CD4-positive, CD25-positive, alpha-beta regulatory T cell (primary cell): ENCODE data around the gene RUBCNL. TPM values are rescaled to one million over a fixed set of nuclear protein-coding genes. Genes with fewer than 3 reads are reported as not detected.

Experiments used
- ATAC-seq, 2 donors: fragments of 150-1000 bp; cut with Tn5 transposase; one replicate each; pipeline ENCODE4 v1.10.0; 2021; ENCODE audit warnings: low read depth in 2 of 2, moderate number of reproducible peaks in 2 of 2, moderate library complexity in 1 of 2
- DNase-seq, 3 donors: peaks; one replicate each; pipeline versions ENCODE4 v3.0.0 to v3.0.0-alpha.2; 2012 to 2022; ENCODE audit warnings: mixed read lengths in 1 of 3
- H3K27ac ChIP-seq: one replicate; pipeline ENCODE4 v1.7.0; 2013; ENCODE audit warnings: mild to moderate bottlenecking, low read length; ENCODE audit not compliant: insufficient read depth, poor library complexity, severe bottlenecking
- H3K27me3 ChIP-seq: one replicate; pipeline ENCODE4 v1.7.0; 2013; ENCODE audit warnings: low read length; ENCODE audit not compliant: control insufficient read depth, insufficient read depth
- H3K36me3 ChIP-seq: one replicate; pipeline ENCODE4 v1.7.0; 2013; ENCODE audit warnings: mild to moderate bottlenecking, low read length, moderate library complexity; ENCODE audit not compliant: control insufficient read depth, insufficient read depth
- H3K4me1 ChIP-seq: 2 replicates; pipeline ENCODE4 v1.7.0; 2013; ENCODE audit warnings: mild to moderate bottlenecking, low read length; ENCODE audit not compliant: insufficient read depth, control insufficient read depth, poor library complexity, severe bottlenecking
- H3K4me3 ChIP-seq: one replicate; pipeline ENCODE4 v1.7.0; 2013; ENCODE audit warnings: low read depth, mild to moderate bottlenecking, low read length, moderate library complexity
- H3K9me3 ChIP-seq, 2 experiments: 1 replicate in 1 of 2; 2 replicates in 1 of 2; pipeline ENCODE4 v1.7.0; 2013; ENCODE audit warnings: low read length in 2 of 2, mild to moderate bottlenecking in 1 of 2, moderate library complexity in 1 of 2; ENCODE audit not compliant: control insufficient read depth in 2 of 2
- H3K27ac Mint-ChIP-seq, 3 donors: one replicate each; pipeline ENCODE4 v1.8.0; 2020 to 2022; ENCODE audit warnings: mild to moderate bottlenecking in 3 of 3, mixed read lengths in 3 of 3, moderate library complexity in 2 of 3
- H3K27me3 Mint-ChIP-seq: one replicate; pipeline ENCODE4 v1.8.0; 2022; ENCODE audit warnings: mild to moderate bottlenecking, mixed read lengths
- H3K36me3 Mint-ChIP-seq: one replicate; pipeline ENCODE4 v1.8.0; 2020; ENCODE audit warnings: mixed read lengths
- H3K4me1 Mint-ChIP-seq, 4 donors: one replicate each; pipeline ENCODE4 v1.8.0; 2020 to 2022; ENCODE audit warnings: mixed read lengths in 4 of 4, mild to moderate bottlenecking in 1 of 4
- H3K4me3 Mint-ChIP-seq, 4 donors: one replicate each; pipeline ENCODE4 v1.8.0; 2020 to 2022; ENCODE audit warnings: mild to moderate bottlenecking in 4 of 4, mixed read lengths in 4 of 4, moderate library complexity in 3 of 4
- H3K9me3 Mint-ChIP-seq, 7 donors: one replicate each; pipeline ENCODE4 v1.8.0; 2020 to 2022; ENCODE audit warnings: mixed read lengths in 7 of 7, mild to moderate bottlenecking in 3 of 7, moderate library complexity in 2 of 7
- polyA plus RNA-seq, 4 donors: library from polyadenylated mRNA; unstranded; fragments of 300-500 nt; fragmentation: Illumina TruSeq; gene quantifications; one replicate each; pipeline ENCODE4 v1.2.3, GENCODE V29; 2021
- total RNA-seq: library from RNA; stranded (reverse); gene quantifications from one replicate; pipeline ENCODE4 v1.2.3, GENCODE V29; 2022

RUBCNL gene
- total and polyA plus RNA-seq, 5 donors from 2014 or later, result 0.05 to 0.38 (median 0.14) TPM; not detected in 1

GRCh38 chr13:46339035-46339666, 47.9 kb downstream of the RUBCNL start:
- no peaks in the 10 kb centered on the region for H3K36me3 ChIP-seq
- H3K4me3 ChIP-seq, result no peak overlapping the region
- DNase-seq (no peak), ATAC-seq (no peak)
- no peaks in the 10 kb centered on the region for H3K27me3 Mint-ChIP-seq
- H3K9me3 Mint-ChIP-seq, result peaks cover 0 to 6% (median 3%) of the 10 kb centered on the region in 7 donors
- peaks cover 4% of the 10 kb centered on the region for H3K36me3 Mint-ChIP-seq
- no peaks in the 10 kb centered on the region for H3K4me1 ChIP-seq
- no peak overlapping the region for H3K27ac Mint-ChIP-seq
- H3K27ac ChIP-seq, result no peak overlapping the region
- H3K4me1 Mint-ChIP-seq, result peaks cover 0 to 10% (median 3%) of the 10 kb centered on the region in 4 donors
- H3K4me3 Mint-ChIP-seq, result no peak overlapping the region
- H3K9me3 ChIP-seq, result no peaks in the 10 kb centered on the region
- H3K27me3 ChIP-seq, result no peaks in the 10 kb centered on the region

GRCh38 chr13:46337700-46338099, 49.4 kb downstream of the RUBCNL start:
- no peak overlapping the region for H3K4me3 ChIP-seq
- Mint-ChIP-seq H3K36me3 (peaks cover 4% of the 10 kb centered on the region), H3K27ac (no peak overlapping the region), H3K4me3 (no peak overlapping the region), H3K27me3 (no peaks in the 10 kb centered on the region), H3K4me1 (peaks cover 0 to 14% (median 3%) of the 10 kb centered on the region in 4 donors), H3K9me3 (peaks cover 0 to 6% (median 3%) of the 10 kb centered on the region in 7 donors)
- DNase-seq (no peak), ATAC-seq (no peak)
- H3K27me3 ChIP-seq, result no peaks in the 10 kb centered on the region
- H3K4me1 ChIP-seq, result no peaks in the 10 kb centered on the region
- H3K9me3 ChIP-seq, result no peaks in the 10 kb centered on the region
- no peaks in the 10 kb centered on the region for H3K36me3 ChIP-seq
- no peak overlapping the region for H3K27ac ChIP-seq

GRCh38 chr13:46334035-46334822, 52.8 kb downstream of the RUBCNL start:
- peaks cover 0 to 6% (median 3%) of the 10 kb centered on the region in 7 donors for H3K9me3 Mint-ChIP-seq
- H3K36me3 Mint-ChIP-seq, result peaks cover 4% of the 10 kb centered on the region
- no peak overlapping the region for H3K4me3 Mint-ChIP-seq
- Histone ChIP-seq H3K36me3 (no peaks in the 10 kb centered on the region), H3K27ac (no peak overlapping the region), H3K4me3 (no peak overlapping the region), H3K9me3 (no peaks in the 10 kb centered on the region), H3K4me1 (no peaks in the 10 kb centered on the region), H3K27me3 (no peaks in the 10 kb centered on the region)
- DNase-seq (no peak), ATAC-seq (no peak)
- peaks cover 2 to 11% (median 5%) of the 10 kb centered on the region in 4 donors for H3K4me1 Mint-ChIP-seq
- peaks cover 1% of the 10 kb centered on the region for H3K27me3 Mint-ChIP-seq
- no peak overlapping the region for H3K27ac Mint-ChIP-seq

GRCh38 chr13:46332772-46333171, 54.3 kb downstream of the RUBCNL start:
- ATAC-seq (no peak), DNase-seq (no peak)
- H3K27me3 ChIP-seq, result no peaks in the 10 kb centered on the region
- peaks cover 6% of the 10 kb centered on the region for H3K27me3 Mint-ChIP-seq
- peaks cover 0 to 6% (median 3%) of the 10 kb centered on the region in 7 donors for H3K9me3 Mint-ChIP-seq
- H3K36me3 Mint-ChIP-seq, result peaks cover 4% of the 10 kb centered on the region
- H3K4me1 Mint-ChIP-seq, result peaks cover 2 to 11% (median 5%) of the 10 kb centered on the region in 4 donors
- H3K36me3 ChIP-seq, result no peaks in the 10 kb centered on the region
- no peak overlapping the region for H3K4me3 ChIP-seq
- no peaks in the 10 kb centered on the region for H3K9me3 ChIP-seq
- no peak overlapping the region for H3K27ac Mint-ChIP-seq
- peak overlapping the region in 1 of 4 donors; percentile 5 for H3K4me3 Mint-ChIP-seq
- H3K4me1 ChIP-seq, result no peaks in the 10 kb centered on the region
- no peak overlapping the region for H3K27ac ChIP-seq

- no peak overlapping the region for H3K27ac Mint-ChIP-seq
- no peaks in the 10 kb centered on the region for H3K36me3 ChIP-seq
- H3K4me3 ChIP-seq, result no peak overlapping the region
- peaks cover 4% of the 10 kb centered on the region for H3K27me3 ChIP-seq
- H3K4me3 Mint-ChIP-seq, result no peak overlapping the region
- no peak overlapping the region for H3K27ac ChIP-seq
- H3K4me1 ChIP-seq, result no peaks in the 10 kb centered on the region
- ATAC-seq (no peak), DNase-seq (no peak)
- H3K27me3 Mint-ChIP-seq, result peaks cover 23% of the 10 kb centered on the region
- no peaks in the 10 kb centered on the region for H3K36me3 Mint-ChIP-seq
- peaks cover 0 to 2% (median 0%) of the 10 kb centered on the region in 7 donors for H3K9me3 Mint-ChIP-seq
- no peaks in the 10 kb centered on the region for H3K9me3 ChIP-seq
- H3K4me1 Mint-ChIP-seq, result peaks cover 2 to 11% (median 5%) of the 10 kb centered on the region in 4 donors
Observed at GRCh38 chr13:46329624-46330023, 57.4 kb downstream of the RUBCNL start.

GRCh38 chr13:46327246-46327645, 59.8 kb downstream of the RUBCNL start:
- H3K27ac Mint-ChIP-seq, result no peak overlapping the region
- H3K27me3 Mint-ChIP-seq, result peaks cover 31% of the 10 kb centered on the region
- Histone ChIP-seq H3K27ac (no peak overlapping the region), H3K9me3 (no peaks in the 10 kb centered on the region), H3K27me3 (peaks cover 4% of the 10 kb centered on the region), H3K4me3 (no peak overlapping the region), H3K36me3 (no peaks in the 10 kb centered on the region), H3K4me1 (no peaks in the 10 kb centered on the region)
- H3K36me3 Mint-ChIP-seq, result no peaks in the 10 kb centered on the region
- ATAC-seq (no peak), DNase-seq (no peak)
- H3K4me3 Mint-ChIP-seq, result no peak overlapping the region
- peaks cover 0 to 4% (median 1%) of the 10 kb centered on the region in 4 donors for H3K4me1 Mint-ChIP-seq
- H3K9me3 Mint-ChIP-seq, result peaks cover 0 to 5% (median 0%) of the 10 kb centered on the region in 7 donors

GRCh38 chr13:46324976-46325375, 62.1 kb downstream of the RUBCNL start:
- Mint-ChIP-seq H3K27ac (no peak overlapping the region), H3K9me3 (peaks cover 0 to 5% (median 0%) of the 10 kb centered on the region in 7 donors), H3K4me1 (peaks cover 0 to 12% (median 5%) of the 10 kb centered on the region in 4 donors), H3K4me3 (no peak overlapping the region), H3K27me3 (peaks cover 31% of the 10 kb centered on the region), H3K36me3 (no peaks in the 10 kb centered on the region)
- H3K9me3 ChIP-seq, result no peaks in the 10 kb centered on the region
- no peak overlapping the region for H3K27ac ChIP-seq
- H3K36me3 ChIP-seq, result no peaks in the 10 kb centered on the region
- ATAC-seq, result no peak
- DNase-seq, result no peak
- no peaks in the 10 kb centered on the region for H3K4me1 ChIP-seq
- no peak overlapping the region for H3K4me3 ChIP-seq
- peaks cover 4% of the 10 kb centered on the region for H3K27me3 ChIP-seq
